Stimulated activated naive B cell treated with anti-CD40 and anti-IgM and Interleukin-4, amounts not matched to agents 10 μg/mL and 1 μg/mL and 100 μg/mL, for 72 hours (primary cell): ENCODE results near the gene IFNA17.
A peak's percentile ranks its signal among the peaks of the same experiment; 100 is the strongest.
"Not testable (repeated sequence)": the region's sequence is repeated elsewhere in the genome, so short reads cannot be mapped to it uniquely, and the experiment has no call there.

Experiments used
- ATAC-seq, 2 donors: fragments of 150-1000 bp; cut with Tn5 transposase; replicated peaks; 2 replicates each; pipeline ENCODE4 v1.10.0; 2021; ENCODE audit warnings: moderate library complexity in 1 of 2
- DNase-seq: peaks from one replicate; pipeline ENCODE4 v3.0.0; 2021
- H3K27ac Mint-ChIP-seq: one replicate; pipeline ENCODE4 v1.8.0; 2022; ENCODE audit warnings: mild to moderate bottlenecking, mixed read lengths
- H3K27me3 Mint-ChIP-seq, 2 donors: one replicate each; pipeline ENCODE4 v1.8.0; 2022; ENCODE audit warnings: mixed read lengths in 2 of 2
- H3K36me3 Mint-ChIP-seq, 2 donors: one replicate each; pipeline ENCODE4 v1.8.0; 2022; ENCODE audit warnings: mixed read lengths in 2 of 2, mild to moderate bottlenecking in 1 of 2
- H3K4me1 Mint-ChIP-seq, 2 donors: one replicate each; pipeline ENCODE4 v1.8.0; 2022; ENCODE audit warnings: mixed read lengths in 2 of 2, mild to moderate bottlenecking in 1 of 2
- H3K4me3 Mint-ChIP-seq, 2 donors: one replicate each; pipeline ENCODE4 v1.8.0; 2022; ENCODE audit warnings: mild to moderate bottlenecking in 2 of 2, mixed read lengths in 2 of 2, moderate library complexity in 1 of 2
- H3K9me3 Mint-ChIP-seq, 2 donors: one replicate each; pipeline ENCODE4 v1.8.0; 2022; ENCODE audit warnings: mixed read lengths in 2 of 2, mild to moderate bottlenecking in 1 of 2

Gene IFNA17

DNA sequence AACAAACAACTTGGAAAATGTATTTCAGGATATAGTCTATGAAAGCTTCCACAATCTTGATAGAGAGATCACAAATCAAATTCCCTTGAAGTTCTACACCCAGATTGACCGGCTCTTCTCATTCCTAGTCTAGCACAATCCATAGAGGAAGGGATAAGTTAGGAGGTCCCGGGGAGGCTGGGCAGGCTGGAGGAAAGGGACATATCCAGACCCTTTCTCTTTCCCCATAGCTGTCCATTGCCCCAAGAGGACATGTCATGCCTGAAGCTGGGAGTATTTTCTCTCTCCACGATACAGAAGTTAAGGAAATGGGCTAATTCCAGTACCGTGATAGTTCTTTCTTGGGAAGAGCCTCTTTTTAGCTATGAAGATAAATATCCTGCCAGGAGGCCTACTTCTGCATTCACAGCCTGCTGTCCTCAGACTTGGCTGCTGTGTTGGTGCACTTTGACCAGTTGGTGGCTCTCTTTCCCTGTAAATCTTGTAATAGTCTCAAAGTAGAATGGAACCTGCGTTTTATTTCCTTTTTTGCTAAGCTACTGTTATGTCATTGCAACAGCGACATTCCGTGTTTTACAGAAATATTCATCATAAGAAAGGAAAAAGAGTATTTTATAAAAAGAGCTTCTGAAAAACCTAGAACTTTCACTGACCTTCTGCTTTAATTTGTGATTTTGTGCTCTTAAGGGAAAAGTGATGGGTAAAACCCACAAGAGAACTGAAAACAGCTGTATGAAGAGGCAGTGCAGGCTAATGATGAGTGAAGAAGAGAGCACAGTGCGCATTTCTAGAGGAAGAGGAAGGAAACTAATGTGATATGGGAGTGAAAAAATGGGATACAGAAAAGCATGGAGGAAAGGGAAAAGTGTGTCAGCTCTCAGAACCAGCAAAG is 7.7 kb upstream of the IFNA17 start:
- H3K9me3 Mint-ChIP-seq, DNase-seq, H3K27ac Mint-ChIP-seq, H3K4me3 Mint-ChIP-seq, H3K36me3 Mint-ChIP-seq: not testable (repeated sequence)
- ATAC-seq, result peak; percentile 90 to 93
- H3K4me1 Mint-ChIP-seq, result peaks cover 10 to 15% of the 10 kb centered on the region in 2 donors
- H3K27me3 Mint-ChIP-seq, result peaks cover 7 to 15% of the 10 kb centered on the region in 2 donors

- ATAC-seq, result no peak
- Mint-ChIP-seq H3K27ac (no peak overlapping the region), H3K27me3 (peaks cover 7 to 15% of the 10 kb centered on the region in 2 donors)
These were observed 6.2 kb upstream of the IFNA17 start for GRCh38 chr9:21234153-21234687.

DNA sequence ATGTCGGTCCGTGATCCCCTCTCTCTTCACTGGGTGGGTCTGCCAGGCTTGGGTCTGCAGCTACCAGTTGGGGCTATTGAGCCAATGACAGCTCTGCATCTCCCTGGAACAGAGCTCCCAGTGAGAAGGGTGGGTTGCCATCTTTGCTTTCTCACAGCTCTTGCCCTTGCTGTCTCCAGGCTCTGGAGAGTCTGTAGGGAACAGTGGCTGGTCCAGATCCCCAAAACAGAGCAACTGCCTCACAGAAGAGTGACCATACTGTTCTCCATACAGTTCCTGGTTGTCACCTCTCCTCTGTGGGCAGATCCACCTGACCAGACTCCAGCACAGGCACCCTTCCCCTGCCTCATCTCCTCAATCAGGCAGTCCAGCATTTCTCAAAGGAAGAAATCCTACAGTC is 5.2 kb upstream of the IFNA17 start:
- Mint-ChIP-seq H3K9me3 (no peaks in the 10 kb centered on the region), H3K36me3 (no peaks in the 10 kb centered on the region), H3K27ac (no peak overlapping the region), H3K4me1 (peaks cover 10 to 15% of the 10 kb centered on the region in 2 donors), H3K27me3 (peaks cover 4 to 12% of the 10 kb centered on the region in 2 donors), H3K4me3 (no peak overlapping the region)
- DNase-seq (no peak), ATAC-seq (no peak)

More at GRCh38 chr9:21234153-21234687, 6.2 kb upstream of the IFNA17 start:
- no peak overlapping the region for H3K4me3 Mint-ChIP-seq
- no peak for DNase-seq
- H3K4me1 Mint-ChIP-seq, result peaks cover 10 to 15% of the 10 kb centered on the region in 2 donors
- no peaks in the 10 kb centered on the region for H3K36me3 Mint-ChIP-seq
- no peaks in the 10 kb centered on the region for H3K9me3 Mint-ChIP-seq

DNA sequence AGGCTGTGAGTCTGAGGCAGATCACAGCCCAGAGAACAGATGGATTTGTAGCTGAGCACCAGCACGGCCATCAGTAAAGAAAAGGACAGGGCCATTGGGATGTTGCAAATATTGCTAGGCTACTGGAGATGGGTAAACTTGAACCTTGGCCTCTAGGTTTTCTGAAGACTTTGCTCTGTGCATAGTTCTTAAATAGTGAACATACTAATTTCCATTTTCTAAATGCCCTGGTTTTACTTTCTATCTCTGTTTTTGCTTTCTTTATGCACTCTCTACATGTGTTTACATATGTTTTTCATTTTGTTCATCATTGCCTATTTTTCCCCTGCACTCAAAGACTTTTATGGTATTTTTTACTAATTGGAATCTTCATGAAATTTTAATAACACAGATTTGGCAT is 10.8 kb downstream of the IFNA17 start, which contains the start of gene IFNA16:
IFNA16 (minus strand) TSS at position 101 of the 400 bp plus-strand sequence; CDS start at position 95, 6 bp downstream.
- Mint-ChIP-seq H3K27me3 (peaks cover 17 to 35% of the 10 kb centered on the region in 2 donors), H3K4me1 (peaks cover 10 to 13% of the 10 kb centered on the region in 2 donors)
- not testable (repeated sequence) for H3K36me3 Mint-ChIP-seq, H3K4me3 Mint-ChIP-seq, H3K27ac Mint-ChIP-seq, ATAC-seq, H3K9me3 Mint-ChIP-seq, DNase-seq

- H3K4me3 Mint-ChIP-seq, H3K36me3 Mint-ChIP-seq, DNase-seq, H3K27ac Mint-ChIP-seq, H3K9me3 Mint-ChIP-seq: not testable (repeated sequence)
- peak; percentile 95 to 97 for ATAC-seq
- Mint-ChIP-seq H3K4me1 (peaks cover 10 to 18% of the 10 kb centered on the region in 2 donors), H3K27me3 (peaks cover 6 to 19% of the 10 kb centered on the region in 2 donors)
These were observed 14.4 kb downstream of the IFNA17 start for GRCh38 chr9:21213411-21214326.

- DNase-seq, ATAC-seq, H3K4me3 Mint-ChIP-seq, H3K27ac Mint-ChIP-seq, H3K9me3 Mint-ChIP-seq, H3K36me3 Mint-ChIP-seq: not testable (repeated sequence)
- H3K4me1 Mint-ChIP-seq, result peaks cover 10 to 18% of the 10 kb centered on the region in 2 donors
- H3K27me3 Mint-ChIP-seq, result peaks cover 6 to 17% of the 10 kb centered on the region in 2 donors
These were observed 15.9 kb downstream of the IFNA17 start for GRCh38 chr9:21212160-21212559.

- ATAC-seq, H3K9me3 Mint-ChIP-seq, H3K36me3 Mint-ChIP-seq, H3K4me3 Mint-ChIP-seq, H3K27ac Mint-ChIP-seq, DNase-seq: not testable (repeated sequence)
- peaks cover 10 to 18% of the 10 kb centered on the region in 2 donors for H3K4me1 Mint-ChIP-seq
- peaks cover 6 to 10% of the 10 kb centered on the region in 2 donors for H3K27me3 Mint-ChIP-seq
These were observed 17.2 kb downstream of the IFNA17 start for GRCh38 chr9:21210782-21211181.

- H3K9me3 Mint-ChIP-seq, result no peaks in the 10 kb centered on the region
These were observed 17.7 kb downstream of the IFNA17 start for GRCh38 chr9:21210311-21210710.

GRCh38 chr9:21207043-21207442 is 21.0 kb downstream of the IFNA17 start, which contains the start of gene IFNA10:
TSS of gene IFNA10 (minus strand) at chr9:21207143. CDS start at chr9:21207097, 46 bp downstream.
- not testable (repeated sequence) for DNase-seq, ATAC-seq, H3K4me3 Mint-ChIP-seq, H3K9me3 Mint-ChIP-seq, H3K4me1 Mint-ChIP-seq, H3K27ac Mint-ChIP-seq, H3K36me3 Mint-ChIP-seq
- peaks cover 15% of the 10 kb centered on the region in 2 donors for H3K27me3 Mint-ChIP-seq

More at GRCh38 chr9:21210311-21210710, 17.7 kb downstream of the IFNA17 start:
- no peak overlapping the region for H3K4me3 Mint-ChIP-seq
- no peaks in the 10 kb centered on the region for H3K36me3 Mint-ChIP-seq
- no peak overlapping the region for H3K27ac Mint-ChIP-seq
- H3K27me3 Mint-ChIP-seq, result peaks cover 5 to 10% of the 10 kb centered on the region in 2 donors
- DNase-seq (no peak), ATAC-seq (no peak)
- peaks cover 10 to 18% of the 10 kb centered on the region in 2 donors for H3K4me1 Mint-ChIP-seq

GRCh38 chr9:21205204-21205603 is 22.8 kb downstream of the IFNA17 start:
- H3K36me3 Mint-ChIP-seq, result no peaks in the 10 kb centered on the region
- peaks cover 0 to 5% of the 10 kb centered on the region in 2 donors for H3K4me1 Mint-ChIP-seq
- peaks cover 20 to 26% of the 10 kb centered on the region in 2 donors for H3K27me3 Mint-ChIP-seq
- no peak overlapping the region for H3K4me3 Mint-ChIP-seq
- DNase-seq (no peak), ATAC-seq (no peak)
- H3K27ac Mint-ChIP-seq, result no peak overlapping the region
- peaks cover 0 to 4% of the 10 kb centered on the region in 2 donors for H3K9me3 Mint-ChIP-seq

GRCh38 chr9:21202105-21202504 is 25.9 kb downstream of the IFNA17 start, which contains the start of gene IFNA7:
TSS of gene IFNA7 (minus strand) at chr9:21202205. CDS start at chr9:21202165, 40 bp downstream.
- not testable (repeated sequence) for H3K4me1 Mint-ChIP-seq, H3K9me3 Mint-ChIP-seq, H3K4me3 Mint-ChIP-seq, ATAC-seq, H3K36me3 Mint-ChIP-seq, H3K27ac Mint-ChIP-seq, DNase-seq
- peaks cover 20 to 26% of the 10 kb centered on the region in 2 donors for H3K27me3 Mint-ChIP-seq

GRCh38 chr9:21194867-21195776 is 32.9 kb downstream of the IFNA17 start:
- H3K4me3 Mint-ChIP-seq, result peak overlapping the region in 1 of 2 donors; percentile 46
- ATAC-seq (peak; percentile 94 to 95), DNase-seq (peak; percentile 40)
- not testable (repeated sequence) for H3K27me3 Mint-ChIP-seq, H3K27ac Mint-ChIP-seq, H3K9me3 Mint-ChIP-seq, H3K36me3 Mint-ChIP-seq
- peaks cover 14 to 21% of the 10 kb centered on the region in 2 donors for H3K4me1 Mint-ChIP-seq

DNA sequence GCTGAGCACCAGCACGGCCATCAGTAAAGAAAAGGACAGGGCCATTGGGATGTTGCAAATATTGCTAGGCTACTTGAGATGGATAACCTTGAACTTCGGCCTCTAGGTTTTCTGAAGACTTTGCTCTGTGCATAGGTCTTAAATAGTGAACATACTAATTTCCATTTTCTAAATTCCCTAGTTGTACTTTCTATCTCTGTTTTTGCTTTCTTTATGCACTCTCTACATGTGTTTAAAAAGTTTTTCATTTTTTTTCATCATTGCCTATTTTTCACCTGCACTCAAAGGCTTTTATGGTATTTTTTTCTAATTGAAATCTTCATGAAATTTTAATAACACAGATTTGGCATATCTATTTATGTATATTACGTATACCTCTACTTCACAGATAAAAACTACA is 40.5 kb downstream of the IFNA17 start, which contains the start of gene IFNA4:
IFNA4 (minus strand) TSS at position 101 of the 400 bp plus-strand sequence; CDS start at position 45, 56 bp downstream.
- H3K27me3 Mint-ChIP-seq, H3K27ac Mint-ChIP-seq, H3K36me3 Mint-ChIP-seq, DNase-seq, ATAC-seq, H3K4me3 Mint-ChIP-seq, H3K9me3 Mint-ChIP-seq: not testable (repeated sequence)
- peaks cover 5 to 24% of the 10 kb centered on the region in 2 donors for H3K4me1 Mint-ChIP-seq
